ENCODE results near the gene TMC4.

- TF ChIP-seq CTCF (conservative IDR thresholded peaks at IDR 0.05; ENCODE audit: low read depth, low read length) = no peak
- no peak for TF ChIP-seq EZH2 (IDR thresholded peaks at IDR 0.05; ENCODE audit: low read length, unreplicated experiment)
Observed at GRCh38 chr19:54152878-54153524, 20.0 kb downstream of the TMC4 start.

Data from PC-3 (cell line).